ENCODE measurements around the gene ROBO2. TPM values are rescaled to one million over a fixed set of nuclear protein-coding genes. Genes with fewer than 3 reads are reported as not detected.

ROBO2 gene
- total RNA-seq, 6 donors from 2014 or later, result 12.0 to 29.1 (median 14.0) TPM

DNA sequence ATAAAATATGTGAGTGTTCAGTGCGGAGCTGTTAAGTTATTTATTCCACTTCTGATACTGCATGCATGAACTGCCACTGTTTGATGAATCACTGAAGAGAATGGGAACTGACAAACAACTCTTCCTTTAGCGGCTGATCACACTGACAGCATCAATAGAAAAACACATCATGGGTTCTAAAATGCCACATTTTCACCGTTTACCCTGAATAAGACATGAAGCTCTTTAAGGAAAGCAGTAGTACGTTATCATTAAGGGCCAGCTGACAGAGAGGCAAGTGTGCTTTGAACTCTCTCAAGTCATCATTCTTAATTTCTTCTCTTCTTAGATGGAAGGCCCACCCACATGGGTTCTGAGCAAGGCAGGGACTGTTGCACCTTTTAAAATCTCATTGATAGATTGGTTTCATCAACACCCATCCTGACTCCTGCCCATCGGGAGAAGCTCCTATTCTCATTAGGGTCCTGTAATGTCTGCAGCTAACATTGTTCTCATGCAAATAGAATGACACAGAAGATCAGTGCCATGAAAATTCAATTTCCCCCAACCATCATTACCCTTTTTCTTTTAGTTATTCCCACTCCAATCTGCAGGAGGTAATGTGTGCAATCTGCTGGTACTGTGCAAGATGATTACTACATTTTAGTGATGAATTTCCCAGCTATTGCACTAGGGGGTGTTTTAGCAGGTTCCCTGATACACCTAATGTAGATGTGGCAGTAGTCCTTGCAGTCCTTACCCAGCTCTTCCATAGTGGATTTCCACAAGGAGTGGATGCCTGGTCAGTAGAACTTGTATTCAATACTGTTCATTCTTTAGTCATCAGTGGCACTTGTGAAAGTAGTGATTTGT is 119.1 kb downstream of the ROBO2 start:
- TF ChIP-seq POLR2A (IDR thresholded peaks at IDR 0.05), result no peak
- no peak for TF ChIP-seq EP300 (IDR thresholded peaks at IDR 0.05)
- no peak for TF ChIP-seq POLR2AphosphoS5 (IDR thresholded peaks at IDR 0.05)
- TF ChIP-seq, protein P1, sequence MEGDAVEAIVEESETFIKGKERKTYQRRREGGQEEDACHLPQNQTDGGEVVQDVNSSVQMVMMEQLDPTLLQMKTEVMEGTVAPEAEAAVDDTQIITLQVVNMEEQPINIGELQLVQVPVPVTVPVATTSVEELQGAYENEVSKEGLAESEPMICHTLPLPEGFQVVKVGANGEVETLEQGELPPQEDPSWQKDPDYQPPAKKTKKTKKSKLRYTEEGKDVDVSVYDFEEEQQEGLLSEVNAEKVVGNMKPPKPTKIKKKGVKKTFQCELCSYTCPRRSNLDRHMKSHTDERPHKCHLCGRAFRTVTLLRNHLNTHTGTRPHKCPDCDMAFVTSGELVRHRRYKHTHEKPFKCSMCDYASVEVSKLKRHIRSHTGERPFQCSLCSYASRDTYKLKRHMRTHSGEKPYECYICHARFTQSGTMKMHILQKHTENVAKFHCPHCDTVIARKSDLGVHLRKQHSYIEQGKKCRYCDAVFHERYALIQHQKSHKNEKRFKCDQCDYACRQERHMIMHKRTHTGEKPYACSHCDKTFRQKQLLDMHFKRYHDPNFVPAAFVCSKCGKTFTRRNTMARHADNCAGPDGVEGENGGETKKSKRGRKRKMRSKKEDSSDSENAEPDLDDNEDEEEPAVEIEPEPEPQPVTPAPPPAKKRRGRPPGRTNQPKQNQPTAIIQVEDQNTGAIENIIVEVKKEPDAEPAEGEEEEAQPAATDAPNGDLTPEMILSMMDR (IDR thresholded peaks at IDR 0.05), result no peak
- no peak overlapping the region for H3K27ac ChIP-seq
- ATAC-seq (ENCODE audit: low FRiP score in 2 of 2) (no peak), DNase-seq (no peak)
- no peak overlapping the region for H3K4me3 ChIP-seq
- H3K4me1 ChIP-seq, result no peaks in the 10 kb centered on the region
- WGBS, 2 donors, result 52 to 57% methylated on average over 5 of the region's 5 CpGs
- H3K9me3 ChIP-seq, result no peaks in the 10 kb centered on the region
- no peaks in the 10 kb centered on the region for H3K27me3 ChIP-seq
- H3K36me3 ChIP-seq, result no peaks in the 10 kb centered on the region

DNA sequence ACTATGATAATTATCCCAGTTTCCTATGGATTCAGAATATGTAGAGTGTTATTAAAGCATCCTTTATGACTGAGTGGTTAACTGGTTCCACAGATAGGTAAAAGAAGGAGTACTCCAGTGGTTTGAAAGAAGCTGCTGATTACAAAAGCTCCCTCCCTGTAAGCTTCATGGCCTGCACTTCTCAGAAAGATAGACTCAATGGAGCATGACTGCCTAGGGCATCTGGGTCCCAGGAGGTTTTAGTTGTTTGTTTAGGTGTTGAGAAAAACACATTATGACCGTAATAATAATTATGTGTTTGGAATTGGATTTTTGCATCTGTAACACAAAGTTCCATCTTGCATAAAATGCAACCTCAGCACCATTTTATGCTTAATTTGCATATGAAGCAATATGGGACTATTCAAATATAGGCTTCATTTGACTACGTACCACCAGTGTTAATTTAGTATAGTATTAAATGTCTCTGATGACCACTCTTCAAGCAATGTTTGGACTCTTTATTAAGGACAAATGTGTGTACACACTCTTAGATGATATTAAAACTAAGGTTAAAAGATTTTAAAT is 121.1 kb downstream of the ROBO2 start:
- no peak overlapping the region for H3K27ac ChIP-seq
- no peaks in the 10 kb centered on the region for H3K27me3 ChIP-seq
- H3K4me1 ChIP-seq, result no peaks in the 10 kb centered on the region
- WGBS, 2 donors, result 85 to 90% methylated on average over 2 of the region's 2 CpGs
- DNase-seq, result no peak
- H3K4me3 ChIP-seq, result no peak overlapping the region
- ATAC-seq (ENCODE audit: low FRiP score in 2 of 2), result no peak
- TF ChIP-seq POLR2A (IDR thresholded peaks at IDR 0.05) (no peak), POLR2AphosphoS5 (IDR thresholded peaks at IDR 0.05) (no peak), EP300 (IDR thresholded peaks at IDR 0.05) (no peak)
- TF ChIP-seq, protein P1 (IDR thresholded peaks at IDR 0.05), result no peak
- no peaks in the 10 kb centered on the region for H3K9me3 ChIP-seq
- no peaks in the 10 kb centered on the region for H3K36me3 ChIP-seq

GRCh38 chr3:77169823-77170222 is 129.9 kb downstream of the ROBO2 start:
- Histone ChIP-seq H3K4me1 (no peaks in the 10 kb centered on the region), H3K27me3 (no peaks in the 10 kb centered on the region), H3K9me3 (no peaks in the 10 kb centered on the region), H3K36me3 (no peaks in the 10 kb centered on the region), H3K27ac (no peak overlapping the region), H3K4me3 (no peak overlapping the region)
- no peak for ATAC-seq (ENCODE audit: low FRiP score in 2 of 2)
- DNase-seq, result no peak
- 68 to 83% methylated on average over 4 of the region's 4 CpGs for WGBS, 2 donors
- no peak for TF ChIP-seq POLR2A (IDR thresholded peaks at IDR 0.05)
- no peak for TF ChIP-seq POLR2AphosphoS5 (IDR thresholded peaks at IDR 0.05)
- TF ChIP-seq, protein P1 (IDR thresholded peaks at IDR 0.05), result no peak
- no peak for TF ChIP-seq EP300 (IDR thresholded peaks at IDR 0.05)

GRCh38 chr3:77171026-77171425 is 131.1 kb downstream of the ROBO2 start:
- no peak for ATAC-seq (ENCODE audit: low FRiP score in 2 of 2)
- no peaks in the 10 kb centered on the region for H3K9me3 ChIP-seq
- no peak for DNase-seq
- no peaks in the 10 kb centered on the region for H3K4me1 ChIP-seq
- no peaks in the 10 kb centered on the region for H3K36me3 ChIP-seq
- 54 to 66% methylated on average over 5 of the region's 5 CpGs for WGBS, 2 donors
- TF ChIP-seq EP300 (IDR thresholded peaks at IDR 0.05), result no peak
- TF ChIP-seq, protein P1 (IDR thresholded peaks at IDR 0.05), result no peak
- TF ChIP-seq POLR2AphosphoS5 (IDR thresholded peaks at IDR 0.05), result no peak
- no peak for TF ChIP-seq POLR2A (IDR thresholded peaks at IDR 0.05)
- no peak overlapping the region for H3K4me3 ChIP-seq
- H3K27me3 ChIP-seq, result no peaks in the 10 kb centered on the region
- no peak overlapping the region for H3K27ac ChIP-seq
